Hematopoietic multipotent progenitor cell treated with erythropoietin and hydrocortisone succinate and interleukin-3 and kit ligand, for 17 days (in vitro differentiated cells): ENCODE data around the gene SLC35B3.
"Not testable (repeated sequence)": the region's sequence is repeated elsewhere in the genome, so short reads cannot be mapped to it uniquely, and the experiment has no call there.

Experiments
- DNase-seq: peaks from one replicate; pipeline ENCODE4 v3.0.0-alpha.2; 2015; ENCODE audit warnings: low spot score

The SLC35B3 gene

DNA sequence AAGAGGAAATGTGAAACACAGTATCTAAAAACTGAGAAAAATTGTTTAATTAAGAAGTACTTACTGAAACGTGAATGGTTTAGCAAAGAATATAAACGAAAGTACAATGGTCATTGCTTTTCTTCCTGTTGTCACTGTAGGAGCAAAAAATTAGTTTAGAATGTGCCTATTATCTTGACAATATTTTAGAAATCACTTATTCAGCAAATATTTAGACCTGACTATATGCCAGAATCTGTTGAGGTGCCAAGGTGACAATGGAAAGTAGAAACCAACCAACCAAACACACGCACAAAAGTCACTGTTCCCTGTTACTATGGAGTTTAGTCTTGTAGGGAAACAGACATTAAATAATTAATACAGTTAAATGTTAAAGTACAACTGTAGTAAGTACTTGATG, 20.5 kb downstream of the SLC35B3 start:
- DNase-seq = no peak

DNA sequence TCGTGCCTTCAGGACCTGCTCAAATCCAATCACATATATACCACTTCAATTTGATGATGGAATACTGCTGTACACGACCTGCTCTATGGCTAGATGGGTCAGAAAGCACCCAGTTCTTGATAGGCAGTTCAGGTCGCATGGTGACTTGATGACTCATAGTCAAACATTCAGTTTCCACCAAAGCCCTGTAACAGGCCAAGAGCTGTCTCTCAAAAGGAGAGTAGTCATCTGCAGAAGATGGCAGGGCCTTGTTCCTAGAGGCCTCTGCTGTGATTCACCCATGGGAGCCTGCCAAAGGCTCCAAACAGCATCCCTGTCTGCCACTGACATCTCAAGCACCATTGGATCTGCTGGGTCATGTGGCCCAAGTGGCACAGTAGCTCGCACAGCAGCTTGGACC, 29.4 kb downstream of the SLC35B3 start:
- not testable (repeated sequence) for DNase-seq

DNA sequence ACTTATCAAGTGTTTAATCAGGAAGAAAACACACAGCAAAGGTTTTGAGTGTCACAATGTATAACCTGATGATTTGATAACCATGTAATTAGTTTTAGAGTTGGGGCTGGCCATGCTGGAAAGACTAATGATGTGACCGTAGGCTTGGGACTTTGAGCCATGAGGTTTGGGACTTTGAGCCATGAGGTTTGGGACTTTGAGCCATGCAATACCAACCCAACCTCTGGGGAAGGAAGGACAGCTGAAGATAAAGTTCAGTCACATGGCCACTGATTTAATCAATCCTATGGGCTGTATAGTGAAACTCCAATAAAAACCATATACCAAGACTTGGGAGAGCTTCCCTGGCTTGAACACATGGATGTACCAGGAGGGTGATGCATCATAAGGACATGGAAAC, 32.8 kb downstream of the SLC35B3 start:
- no peak for DNase-seq

DNA sequence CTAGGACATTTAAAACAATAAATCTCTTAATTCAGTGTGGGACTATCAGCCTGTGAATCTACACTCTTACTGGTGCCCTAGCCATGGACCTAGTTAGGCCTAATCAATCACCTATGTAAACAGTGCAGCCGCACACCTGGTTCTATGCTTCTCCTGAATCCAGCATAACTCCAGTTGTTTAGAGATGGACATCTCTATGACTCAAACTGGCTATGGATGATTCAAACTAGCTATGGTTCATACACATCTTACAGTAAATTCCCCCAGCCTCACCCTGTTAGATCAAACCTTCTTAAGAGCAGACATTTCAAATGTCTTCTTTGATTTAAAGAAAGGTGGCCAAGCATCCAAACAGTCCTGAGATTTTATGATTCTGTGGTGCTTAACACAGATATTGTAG, 34.7 kb downstream of the SLC35B3 start:
- no peak for DNase-seq

DNA sequence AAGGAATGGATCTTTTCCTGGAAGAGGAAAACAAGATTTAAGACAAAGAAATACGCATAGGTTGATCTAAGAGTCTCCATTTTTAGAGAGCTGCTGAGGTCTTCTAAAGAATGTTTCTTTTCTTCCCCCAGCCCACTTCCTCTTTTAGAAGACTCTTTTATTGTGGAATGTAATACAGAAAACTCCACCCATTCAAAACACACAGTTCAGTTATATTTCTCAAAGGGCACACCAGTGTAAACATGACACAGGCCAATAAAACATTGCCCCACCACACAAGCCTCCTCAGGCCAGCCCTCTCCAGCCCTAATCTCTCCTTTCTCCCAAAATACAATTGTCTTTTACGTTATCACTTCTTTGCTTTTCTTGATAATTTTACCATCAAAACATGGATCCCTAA, 42.8 kb downstream of the SLC35B3 start:
- no peak for DNase-seq

DNA sequence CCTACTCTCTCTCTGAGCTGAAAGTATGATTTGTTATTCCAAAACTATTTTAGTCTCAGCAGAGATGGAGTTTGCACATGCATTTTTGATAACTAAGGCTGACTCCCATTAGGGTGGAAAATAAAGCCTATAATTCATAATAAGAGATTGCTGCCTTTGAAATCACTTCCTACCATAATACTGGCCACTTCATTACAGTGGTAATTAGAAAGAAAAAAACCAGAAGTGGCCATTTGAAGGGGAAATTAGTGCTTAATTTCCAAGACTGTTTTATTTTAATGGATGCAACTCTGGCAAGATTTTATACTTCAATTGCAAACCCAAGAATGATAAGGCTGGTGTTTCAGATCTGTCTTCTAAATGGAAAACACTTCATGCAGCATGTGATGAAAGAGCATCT, 43.4 kb downstream of the SLC35B3 start:
- no peak for DNase-seq

DNA sequence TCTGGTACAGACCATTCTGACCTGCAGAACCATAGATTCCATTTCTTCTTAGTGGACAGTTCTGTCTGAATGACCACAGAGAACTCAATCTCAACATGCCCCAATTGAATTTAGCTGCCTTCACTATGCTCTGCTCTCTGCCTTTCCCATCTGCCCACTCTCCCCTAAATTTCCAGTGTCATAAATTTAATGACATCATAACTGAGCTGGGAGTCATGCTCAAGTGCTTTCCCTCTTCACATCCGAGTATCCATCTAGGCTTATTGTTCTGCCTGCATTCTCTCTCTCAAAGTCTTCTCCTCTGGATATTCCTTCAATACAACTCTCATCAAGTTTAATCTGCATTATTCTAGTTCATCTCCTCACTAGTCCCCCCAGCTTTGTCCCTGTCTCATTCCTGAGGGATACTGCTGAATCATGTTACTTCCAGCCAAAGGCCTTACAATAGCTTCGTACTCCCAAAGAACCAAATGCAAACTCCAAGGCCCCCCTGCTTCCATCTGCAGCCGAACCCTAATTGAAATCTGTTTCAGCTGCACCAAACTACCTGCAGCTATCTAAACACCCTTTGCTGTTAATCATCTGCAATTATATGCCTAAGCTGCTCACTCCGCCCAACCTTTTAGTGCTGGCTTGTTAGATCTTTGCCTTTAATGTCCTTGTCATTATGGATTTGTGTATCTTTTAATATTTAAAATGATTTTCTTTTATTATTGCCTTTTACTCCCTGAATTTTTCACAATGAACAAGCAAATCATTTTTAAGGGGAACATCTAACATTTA, 46.1 kb downstream of the SLC35B3 start:
- no peak for DNase-seq

DNA sequence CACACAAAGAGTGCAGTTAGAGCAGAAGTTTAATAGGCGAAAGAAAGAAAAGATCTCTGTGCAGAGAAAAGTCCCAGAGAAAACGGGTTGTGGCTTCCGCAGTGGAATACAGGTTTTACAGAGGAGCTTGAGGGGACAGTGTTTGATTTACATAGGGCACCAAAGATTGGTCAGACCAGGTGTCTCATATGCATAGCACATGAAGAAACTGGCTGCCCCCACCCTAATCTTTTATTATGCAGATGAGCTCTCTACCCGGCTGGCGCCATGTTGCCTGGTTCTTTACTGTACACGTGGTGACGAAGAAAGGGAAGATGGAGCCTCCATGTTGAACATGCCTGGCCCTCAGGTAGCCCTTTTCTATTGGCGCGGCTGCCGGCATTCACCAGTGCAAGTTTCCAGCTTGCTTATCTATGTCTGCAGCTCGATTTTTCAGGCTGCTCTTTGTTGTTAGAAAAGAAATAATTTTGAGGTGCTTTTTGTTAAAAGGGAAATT, 47.4 kb downstream of the SLC35B3 start:
- no peak for DNase-seq

DNA sequence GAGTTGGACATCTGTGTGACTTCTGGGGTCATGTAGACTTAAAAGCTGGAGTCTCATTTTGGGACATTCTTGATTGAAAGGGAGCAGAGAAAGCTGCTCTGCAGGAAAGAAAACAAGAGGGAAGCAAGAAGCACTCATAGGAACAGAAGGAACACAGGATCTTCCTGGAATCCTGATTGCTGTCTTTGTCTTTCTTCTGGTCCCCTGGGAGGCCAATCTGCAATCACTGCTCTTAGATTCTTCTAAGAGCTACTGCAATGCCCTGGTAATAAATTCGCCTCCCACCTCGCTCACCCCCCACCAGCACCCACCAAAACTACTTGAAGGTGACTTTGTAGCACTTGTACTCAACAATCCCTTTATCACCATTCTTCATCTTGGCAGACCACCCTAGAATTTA, 51.8 kb downstream of the SLC35B3 start:
- DNase-seq = no peak

DNA sequence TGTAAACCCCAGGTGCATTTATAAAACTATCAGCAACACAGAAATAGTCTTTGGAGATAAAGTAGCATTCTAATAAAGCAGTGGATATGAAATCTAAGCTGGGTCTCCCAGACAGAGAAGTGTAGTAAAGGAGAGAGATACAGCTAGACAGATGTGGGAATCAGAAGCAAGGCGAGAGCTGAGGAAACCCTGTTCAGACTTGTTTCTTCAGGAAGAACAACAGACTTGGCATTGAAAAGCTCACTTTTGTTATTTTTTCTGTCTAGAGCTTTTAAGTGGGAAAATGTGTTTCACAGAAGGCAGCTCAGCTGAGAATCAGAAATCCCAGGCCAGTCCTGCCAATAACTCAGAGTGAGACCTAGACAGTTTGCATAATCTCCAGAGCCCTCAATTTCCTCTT, 52.9 kb downstream of the SLC35B3 start:
- no peak for DNase-seq

DNA sequence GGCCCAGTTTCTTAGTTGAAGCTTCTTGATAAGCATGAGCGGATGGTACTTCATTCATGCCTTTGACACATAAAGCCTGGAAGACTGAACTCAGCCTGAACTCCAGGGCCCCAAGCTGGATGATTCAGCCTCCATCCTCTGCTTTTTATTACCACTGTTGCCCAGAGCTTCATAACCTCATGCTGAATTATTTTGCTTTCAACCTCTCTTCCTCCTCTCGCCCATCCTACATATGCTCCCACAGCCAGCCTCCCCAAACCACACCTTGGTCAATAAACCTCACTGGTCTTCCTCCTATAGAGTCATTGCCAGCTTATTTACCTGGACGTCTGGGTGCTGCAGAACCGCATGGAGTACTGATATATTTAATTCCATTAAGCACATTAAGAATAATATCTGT, 59.4 kb downstream of the SLC35B3 start:
- DNase-seq = no peak
